HL-60 (cell line): Measurements from ENCODE around the gene SPINK5.

Source experiments
- DNase-seq, 2 experiments: peaks; one replicate each; pipeline ENCODE4 v3.0.0-alpha.2; 2010 to 2020; ENCODE audit warnings: low read depth in 1 of 2, low spot score in 1 of 2
- H3K27ac ChIP-seq: fragments of 250-450 bp; sonication (Bioruptor Pico); replicated peaks from 2 replicates; pipeline ENCODE4 v1.5.1; 2020; ENCODE audit warnings: mild to moderate bottlenecking, moderate library complexity
- H3K27me3 ChIP-seq: fragments of 250-450 bp; sonication (Bioruptor Pico); 2 replicates; pipeline ENCODE4 v1.5.1; 2021; ENCODE audit warnings: mild to moderate bottlenecking, moderate library complexity; ENCODE audit not compliant: insufficient read depth, poor library complexity, severe bottlenecking
- H3K4me3 ChIP-seq: replicated peaks from 2 replicates; pipeline ENCODE4 v1.5.1; 2011; ENCODE audit warnings: mild to moderate bottlenecking, control low read depth, low read length; ENCODE audit not compliant: insufficient read depth
- CTCF ChIP-seq: IDR thresholded peaks from one replicate; pipeline ENCODE4 v1.5.1; 2011; ENCODE audit warnings: low read length, control low read depth, inconsistent platforms; ENCODE audit not compliant: insufficient read depth
- GABPA ChIP-seq: IDR thresholded peaks from 2 replicates; pipeline ENCODE4 v1.6.1; 2012; ENCODE audit warnings: low read depth
- POLR2AphosphoS5 ChIP-seq: IDR thresholded peaks from 2 replicates; pipeline ENCODE4 v1.6.1; 2012; ENCODE audit warnings: low read depth
- REST ChIP-seq: IDR thresholded peaks from 2 replicates; pipeline ENCODE4 v1.6.1; 2012; ENCODE audit warnings: low read depth; ENCODE audit not compliant: insufficient replicate concordance
- SPI1 ChIP-seq: IDR thresholded peaks from 2 replicates; pipeline ENCODE4 v1.6.1; 2012; ENCODE audit warnings: low read depth, mild to moderate bottlenecking, borderline replicate concordance
- long read RNA-seq: library from polyadenylated mRNA; unstranded; transcript quantifications from one replicate; pipeline ENCODE4 v2.0.0, GENCODE V29; 2020

The SPINK5 gene
- long read RNA-seq = 0 reads

GRCh38 chr5:148063861-148064260 lies at the start of gene SPINK5:
TSS of gene SPINK5 (plus strand) at chr5:148063980. CDS start at chr5:148064045, 65 bp downstream.
- Histone ChIP-seq H3K27ac (no peak within 1 kb of the TSS), H3K27me3 (no peaks in the 10 kb centered on the region), H3K4me3 (no peak within 1 kb of the TSS)
- DNase-seq = no peak
- TF ChIP-seq CTCF = no peak
- TF ChIP-seq REST = no peak
- TF ChIP-seq GABPA = no peak
- TF ChIP-seq POLR2AphosphoS5 = no peak
- TF ChIP-seq SPI1 = no peak

- Histone ChIP-seq H3K4me3 (no peak overlapping the region), H3K27me3 (no peaks in the 10 kb centered on the region), H3K27ac (no peak overlapping the region)
- TF ChIP-seq SPI1 (no peak), POLR2AphosphoS5 (no peak), CTCF (no peak), REST (no peak), GABPA (no peak)
- no peak for DNase-seq
These were observed 49.5 kb upstream of the SPINK5 start for GRCh38 chr5:148014276-148014675.

GRCh38 chr5:148020257-148020988 lies 43.4 kb upstream of the SPINK5 start:
- no peak for TF ChIP-seq SPI1
- no peak for TF ChIP-seq CTCF
- no peak for TF ChIP-seq POLR2AphosphoS5
- TF ChIP-seq GABPA = no peak
- no peak for TF ChIP-seq REST
- no peak overlapping the region for H3K27ac ChIP-seq
- H3K4me3 ChIP-seq = no peak overlapping the region
- no peak for DNase-seq
- no peaks in the 10 kb centered on the region for H3K27me3 ChIP-seq
